K562 (cell line): ENCODE results near the gene ATAD3C. TPM values are rescaled to one million over a fixed set of nuclear protein-coding genes. Genes with fewer than 3 reads are reported as not detected.
A peak's percentile ranks its signal among the peaks of the same experiment; 100 is the strongest.

Experiments used
- CBFA2T2 ChIP-seq: fragments of 450-650 bp; conservative IDR thresholded peaks from 2 replicates; pipeline ENCODE4 v1.6.1; 2017; ENCODE audit warnings: mild to moderate bottlenecking
- CC2D1A ChIP-seq: fragments of 450-650 bp; IDR thresholded peaks from 2 replicates; pipeline ENCODE4 v1.6.1; 2017; ENCODE audit warnings: mild to moderate bottlenecking
- FOSL1 ChIP-seq: fragments of 200-800 bp; sonication (Bioruptor generic); conservative IDR thresholded peaks from 2 replicates; pipeline ENCODE4 v1.6.1; 2016; ENCODE audit warnings: missing genetic modification characterization, missing compliant biosample characterization
- KLF16 ChIP-seq: IDR thresholded peaks from 2 replicates; pipeline ENCODE4 v1.6.1; 2016; ENCODE audit warnings: antibody characterized with exemption
- NFIX ChIP-seq: fragments of 250-450 bp; sonication (Bioruptor Pico); IDR thresholded peaks from 2 replicates; pipeline ENCODE4 v1.4.0; 2020; ENCODE audit warnings: low read depth, mild to moderate bottlenecking, moderate library complexity
- NKRF ChIP-seq: fragments of 450-650 bp; IDR thresholded peaks from 2 replicates; pipeline ENCODE4 v1.6.1; 2016; ENCODE audit warnings: borderline replicate concordance
- POLR2AphosphoS2 ChIP-seq: IDR thresholded peaks from 2 replicates; pipeline ENCODE4 v1.6.1; 2012; ENCODE audit warnings: low read length, improper control_type of control experiment
- SIRT6 ChIP-seq: IDR thresholded peaks from one replicate; pipeline ENCODE4 v1.6.1; 2012; ENCODE audit warnings: low read depth, mild to moderate bottlenecking, control low read depth, inconsistent platforms, low read length, moderate library complexity
- ZNF583 ChIP-seq: fragments of 250-450 bp; sonication (Bioruptor Pico); IDR thresholded peaks from 2 replicates; pipeline ENCODE4 v1.4.0; 2020
- ZNF584 ChIP-seq: fragments of 200-800 bp; sonication (Bioruptor generic); IDR thresholded peaks from 2 replicates; pipeline ENCODE4 v1.6.1; 2016; ENCODE audit warnings: low read depth, mild to moderate bottlenecking, missing genetic modification characterization, missing compliant biosample characterization
- polyA plus RNA-seq, 8 experiments: library from polyadenylated mRNA; depleted of rRNA in 4 of 8; stranded (reverse) in 5 of 8; unstranded in 3 of 8; fragments of >200 nt; fragmentation: Nextera tagmentation in 2 of 8; fragmentation: Illumina TruSeq in 1 of 8; extraction: Ambion mirVana in 2 of 8; extraction: Trizol in 1 of 8; gene quantifications; 2 replicates each; pipeline versions ENCODE4 v1.2.1 to v1.2.3, GENCODE V29; 2011 to 2014; ENCODE audit warnings: inconsistent platforms in 1 of 8, missing spikeins in 1 of 8
- total RNA-seq, 7 experiments: library from RNA; depleted of rRNA in 6 of 7; stranded (reverse); fragments of >200 nt in 6 of 7; fragmentation: Illumina TruSeq in 2 of 7; extraction: Trizol in 2 of 7; gene quantifications; 2 replicates each; pipeline versions ENCODE4 v1.2.1 to v1.2.3, GENCODE V29; 2011 to 2021; ENCODE audit warnings: low replicate concordance in 1 of 7
- TF ChIP-seq, protein P1 (sequence below): fragments of 450-650 bp; formaldehyde crosslinking; IDR thresholded peaks from 2 replicates; pipeline ENCODE4 v1.4.0; 2022; ENCODE audit warnings: missing genetic modification characterization
- TF ChIP-seq, protein P2 (sequence below): IDR thresholded peaks from 3 replicates; pipeline ENCODE4 v1.6.1; 2011; ENCODE audit warnings: borderline replicate concordance, mild to moderate bottlenecking, moderate library complexity; ENCODE audit not compliant: insufficient read length; ENCODE audit errors: extremely low read depth
- TF ChIP-seq, protein P3 (sequence below): fragments of 250-450 bp; sonication (Bioruptor Pico); IDR thresholded peaks from 2 replicates; pipeline ENCODE4 v1.5.1; 2021; ENCODE audit warnings: mild to moderate bottlenecking
- TF ChIP-seq, protein P4 (sequence below): fragments of 200-800 bp; sonication (Bioruptor generic); IDR thresholded peaks from 2 replicates; pipeline ENCODE4 v1.6.1; 2017; ENCODE audit warnings: missing genetic modification characterization, missing compliant biosample characterization
- TF ChIP-seq, protein P5 (sequence below): fragments of 150-350 bp; conservative IDR thresholded peaks from 2 replicates; pipeline ENCODE4 v1.6.1; 2014; ENCODE audit warnings: low read length

ATAD3C gene
- total and polyA plus RNA-seq, 9 of the 15 experiments (the other 6 are each of a cell fraction or from before 2014, with no cell fraction given): 0.03 to 0.18 TPM; not detected in 7

GRCh38 chr1:1471389-1472052 is 22.0 kb downstream of the ATAD3C start, which contains the start of gene ATAD3B (continued):
- TF ChIP-seq, protein P1, sequence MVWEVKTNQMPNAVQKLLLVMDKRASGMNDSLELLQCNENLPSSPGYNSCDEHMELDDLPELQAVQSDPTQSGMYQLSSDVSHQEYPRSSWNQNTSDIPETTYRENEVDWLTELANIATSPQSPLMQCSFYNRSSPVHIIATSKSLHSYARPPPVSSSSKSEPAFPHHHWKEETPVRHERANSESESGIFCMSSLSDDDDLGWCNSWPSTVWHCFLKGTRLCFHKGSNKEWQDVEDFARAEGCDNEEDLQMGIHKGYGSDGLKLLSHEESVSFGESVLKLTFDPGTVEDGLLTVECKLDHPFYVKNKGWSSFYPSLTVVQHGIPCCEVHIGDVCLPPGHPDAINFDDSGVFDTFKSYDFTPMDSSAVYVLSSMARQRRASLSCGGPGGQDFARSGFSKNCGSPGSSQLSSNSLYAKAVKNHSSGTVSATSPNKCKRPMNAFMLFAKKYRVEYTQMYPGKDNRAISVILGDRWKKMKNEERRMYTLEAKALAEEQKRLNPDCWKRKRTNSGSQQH: no peak
- TF ChIP-seq, protein P2, sequence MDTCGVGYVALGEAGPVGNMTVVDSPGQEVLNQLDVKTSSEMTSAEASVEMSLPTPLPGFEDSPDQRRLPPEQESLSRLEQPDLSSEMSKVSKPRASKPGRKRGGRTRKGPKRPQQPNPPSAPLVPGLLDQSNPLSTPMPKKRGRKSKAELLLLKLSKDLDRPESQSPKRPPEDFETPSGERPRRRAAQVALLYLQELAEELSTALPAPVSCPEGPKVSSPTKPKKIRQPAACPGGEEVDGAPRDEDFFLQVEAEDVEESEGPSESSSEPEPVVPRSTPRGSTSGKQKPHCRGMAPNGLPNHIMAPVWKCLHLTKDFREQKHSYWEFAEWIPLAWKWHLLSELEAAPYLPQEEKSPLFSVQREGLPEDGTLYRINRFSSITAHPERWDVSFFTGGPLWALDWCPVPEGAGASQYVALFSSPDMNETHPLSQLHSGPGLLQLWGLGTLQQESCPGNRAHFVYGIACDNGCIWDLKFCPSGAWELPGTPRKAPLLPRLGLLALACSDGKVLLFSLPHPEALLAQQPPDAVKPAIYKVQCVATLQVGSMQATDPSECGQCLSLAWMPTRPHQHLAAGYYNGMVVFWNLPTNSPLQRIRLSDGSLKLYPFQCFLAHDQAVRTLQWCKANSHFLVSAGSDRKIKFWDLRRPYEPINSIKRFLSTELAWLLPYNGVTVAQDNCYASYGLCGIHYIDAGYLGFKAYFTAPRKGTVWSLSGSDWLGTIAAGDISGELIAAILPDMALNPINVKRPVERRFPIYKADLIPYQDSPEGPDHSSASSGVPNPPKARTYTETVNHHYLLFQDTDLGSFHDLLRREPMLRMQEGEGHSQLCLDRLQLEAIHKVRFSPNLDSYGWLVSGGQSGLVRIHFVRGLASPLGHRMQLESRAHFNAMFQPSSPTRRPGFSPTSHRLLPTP: no peak
- no peak for TF ChIP-seq CC2D1A
- TF ChIP-seq, protein P3, sequence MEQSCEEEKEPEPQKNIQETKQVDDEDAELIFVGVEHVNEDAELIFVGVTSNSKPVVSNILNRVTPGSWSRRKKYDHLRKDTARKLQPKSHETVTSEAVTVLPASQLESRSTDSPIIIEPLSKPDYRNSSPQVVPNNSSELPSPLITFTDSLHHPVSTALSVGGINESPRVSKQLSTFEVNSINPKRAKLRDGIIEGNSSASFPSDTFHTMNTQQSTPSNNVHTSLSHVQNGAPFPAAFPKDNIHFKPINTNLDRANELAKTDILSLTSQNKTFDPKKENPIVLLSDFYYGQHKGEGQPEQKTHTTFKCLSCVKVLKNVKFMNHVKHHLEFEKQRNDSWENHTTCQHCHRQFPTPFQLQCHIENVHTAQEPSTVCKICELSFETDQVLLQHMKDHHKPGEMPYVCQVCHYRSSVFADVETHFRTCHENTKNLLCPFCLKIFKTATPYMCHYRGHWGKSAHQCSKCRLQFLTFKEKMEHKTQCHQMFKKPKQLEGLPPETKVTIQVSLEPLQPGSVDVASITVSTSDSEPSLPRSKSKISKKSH (CRISPR knock-in tag): no peak
- TF ChIP-seq FOSL1 (tag): no peak
- peak; percentile 76 for TF ChIP-seq KLF16
- TF ChIP-seq, protein P4, sequence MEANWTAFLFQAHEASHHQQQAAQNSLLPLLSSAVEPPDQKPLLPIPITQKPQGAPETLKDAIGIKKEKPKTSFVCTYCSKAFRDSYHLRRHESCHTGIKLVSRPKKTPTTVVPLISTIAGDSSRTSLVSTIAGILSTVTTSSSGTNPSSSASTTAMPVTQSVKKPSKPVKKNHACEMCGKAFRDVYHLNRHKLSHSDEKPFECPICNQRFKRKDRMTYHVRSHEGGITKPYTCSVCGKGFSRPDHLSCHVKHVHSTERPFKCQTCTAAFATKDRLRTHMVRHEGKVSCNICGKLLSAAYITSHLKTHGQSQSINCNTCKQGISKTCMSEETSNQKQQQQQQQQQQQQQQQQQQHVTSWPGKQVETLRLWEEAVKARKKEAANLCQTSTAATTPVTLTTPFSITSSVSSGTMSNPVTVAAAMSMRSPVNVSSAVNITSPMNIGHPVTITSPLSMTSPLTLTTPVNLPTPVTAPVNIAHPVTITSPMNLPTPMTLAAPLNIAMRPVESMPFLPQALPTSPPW: peak; percentile 93
- TF ChIP-seq NKRF: peak; percentile 94; the same call in 1 of the 2 replicates
- no peak for TF ChIP-seq ZNF583 (CRISPR knock-in tag)
- TF ChIP-seq POLR2AphosphoS2: no peak
- no peak for TF ChIP-seq SIRT6
- TF ChIP-seq NFIX (CRISPR knock-in tag): no peak
- no peak for TF ChIP-seq CBFA2T2
- TF ChIP-seq ZNF584: no peak
- TF ChIP-seq, protein P5, sequence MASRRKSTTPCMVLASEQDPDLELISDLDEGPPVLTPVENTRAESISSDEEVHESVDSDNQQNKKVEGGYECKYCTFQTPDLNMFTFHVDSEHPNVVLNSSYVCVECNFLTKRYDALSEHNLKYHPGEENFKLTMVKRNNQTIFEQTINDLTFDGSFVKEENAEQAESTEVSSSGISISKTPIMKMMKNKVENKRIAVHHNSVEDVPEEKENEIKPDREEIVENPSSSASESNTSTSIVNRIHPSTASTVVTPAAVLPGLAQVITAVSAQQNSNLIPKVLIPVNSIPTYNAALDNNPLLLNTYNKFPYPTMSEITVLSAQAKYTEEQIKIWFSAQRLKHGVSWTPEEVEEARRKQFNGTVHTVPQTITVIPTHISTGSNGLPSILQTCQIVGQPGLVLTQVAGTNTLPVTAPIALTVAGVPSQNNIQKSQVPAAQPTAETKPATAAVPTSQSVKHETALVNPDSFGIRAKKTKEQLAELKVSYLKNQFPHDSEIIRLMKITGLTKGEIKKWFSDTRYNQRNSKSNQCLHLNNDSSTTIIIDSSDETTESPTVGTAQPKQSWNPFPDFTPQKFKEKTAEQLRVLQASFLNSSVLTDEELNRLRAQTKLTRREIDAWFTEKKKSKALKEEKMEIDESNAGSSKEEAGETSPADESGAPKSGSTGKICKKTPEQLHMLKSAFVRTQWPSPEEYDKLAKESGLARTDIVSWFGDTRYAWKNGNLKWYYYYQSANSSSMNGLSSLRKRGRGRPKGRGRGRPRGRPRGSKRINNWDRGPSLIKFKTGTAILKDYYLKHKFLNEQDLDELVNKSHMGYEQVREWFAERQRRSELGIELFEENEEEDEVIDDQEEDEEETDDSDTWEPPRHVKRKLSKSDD: no peak
